ENCODE measurements around the gene WDSUB1.

- TF ChIP-seq SIN3A (IDR thresholded peaks at IDR 0.05; ENCODE audit: borderline replicate concordance, insufficient read depth, low read length) (no peak), POLR2AphosphoS5 (IDR thresholded peaks at IDR 0.05; ENCODE audit: low read depth, low read length) (no peak)
Observed at GRCh38 chr2:159287733-159288132, 1.2 kb upstream of the WDSUB1 start.
